ENCODE measurements around the gene GPR137.

DNA sequence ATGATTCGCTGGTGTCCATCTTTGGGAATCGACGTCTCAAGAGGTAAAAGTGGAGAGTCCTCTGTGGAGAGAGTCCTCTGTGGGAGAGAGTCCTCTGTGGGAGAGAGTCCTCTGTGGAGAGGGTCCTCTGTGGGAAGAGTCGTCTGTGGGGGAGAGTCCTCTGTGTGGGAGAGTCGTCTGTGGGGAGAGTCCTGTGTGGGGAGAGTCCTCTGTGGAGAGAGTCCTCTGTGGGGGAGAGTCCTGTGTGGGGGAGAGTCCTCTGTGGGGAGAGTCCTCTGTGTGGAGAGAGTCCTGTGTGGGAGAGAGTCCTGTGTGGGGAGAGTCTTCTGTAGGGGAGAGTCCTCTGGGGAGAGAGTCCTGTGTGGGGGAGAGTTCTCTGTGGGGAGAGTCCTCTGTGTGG is 35.4 kb downstream of the GPR137 start:
- TF ChIP-seq, protein P1, sequence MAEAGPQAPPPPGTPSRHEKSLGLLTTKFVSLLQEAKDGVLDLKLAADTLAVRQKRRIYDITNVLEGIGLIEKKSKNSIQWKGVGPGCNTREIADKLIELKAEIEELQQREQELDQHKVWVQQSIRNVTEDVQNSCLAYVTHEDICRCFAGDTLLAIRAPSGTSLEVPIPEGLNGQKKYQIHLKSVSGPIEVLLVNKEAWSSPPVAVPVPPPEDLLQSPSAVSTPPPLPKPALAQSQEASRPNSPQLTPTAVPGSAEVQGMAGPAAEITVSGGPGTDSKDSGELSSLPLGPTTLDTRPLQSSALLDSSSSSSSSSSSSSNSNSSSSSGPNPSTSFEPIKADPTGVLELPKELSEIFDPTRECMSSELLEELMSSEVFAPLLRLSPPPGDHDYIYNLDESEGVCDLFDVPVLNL (CRISPR knock-in tag; IDR thresholded peaks at IDR 0.05; ENCODE audit: borderline replicate concordance, low read depth): no peak
- TF ChIP-seq ZNF281 (CRISPR knock-in tag; IDR thresholded peaks at IDR 0.05) (no peak), CTCF (IDR thresholded peaks at IDR 0.05) (no peak)
- TF ChIP-seq, protein P2, sequence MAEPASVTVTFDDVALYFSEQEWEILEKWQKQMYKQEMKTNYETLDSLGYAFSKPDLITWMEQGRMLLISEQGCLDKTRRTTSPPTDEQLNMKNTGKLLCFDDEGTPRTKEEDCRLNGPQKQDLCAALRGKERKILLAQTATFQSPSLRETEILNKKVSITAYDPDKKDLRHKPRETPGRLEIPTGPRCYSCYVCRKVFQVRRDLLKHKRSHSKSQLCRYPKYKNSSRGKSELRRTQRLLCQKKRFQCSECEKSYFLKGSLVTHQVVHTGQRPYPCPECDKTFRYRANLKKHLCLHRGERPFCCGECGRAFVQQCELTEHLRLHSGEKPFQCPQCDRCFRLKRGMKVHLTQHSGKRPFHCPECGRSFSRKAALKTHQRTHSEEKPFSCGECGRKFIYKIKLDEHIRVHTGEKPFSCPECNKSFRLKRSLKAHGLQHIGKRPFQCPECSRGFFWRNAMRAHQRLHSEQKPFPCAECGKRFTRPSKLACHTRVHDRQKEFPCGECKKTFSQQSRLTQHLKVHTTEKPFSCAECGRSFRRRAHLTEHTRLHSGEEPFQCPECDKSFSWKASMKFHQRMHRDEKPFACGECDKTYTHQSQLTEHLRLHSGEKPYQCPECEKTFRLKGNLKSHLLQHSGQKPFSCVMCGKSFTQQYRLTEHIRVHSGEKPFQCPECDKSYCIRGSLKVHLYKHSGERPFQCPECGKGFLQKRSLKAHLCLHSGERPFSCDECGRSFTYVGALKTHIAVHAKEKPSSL (CRISPR knock-in tag; conservative IDR thresholded peaks at IDR 0.05): no peak
- TF ChIP-seq, protein P3, sequence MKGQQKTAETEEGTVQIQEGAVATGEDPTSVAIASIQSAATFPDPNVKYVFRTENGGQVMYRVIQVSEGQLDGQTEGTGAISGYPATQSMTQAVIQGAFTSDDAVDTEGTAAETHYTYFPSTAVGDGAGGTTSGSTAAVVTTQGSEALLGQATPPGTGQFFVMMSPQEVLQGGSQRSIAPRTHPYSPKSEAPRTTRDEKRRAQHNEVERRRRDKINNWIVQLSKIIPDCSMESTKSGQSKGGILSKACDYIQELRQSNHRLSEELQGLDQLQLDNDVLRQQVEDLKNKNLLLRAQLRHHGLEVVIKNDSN (CRISPR knock-in tag; IDR thresholded peaks at IDR 0.05): no peak
